NCI-H345 (cell line): Measurements from ENCODE around the gene IQGAP3.

Source experiments
- DNase-seq: peaks from one replicate; lab custom pipeline; 2025; lab: John Stamatoyannopoulos, UW

IQGAP3 gene

DNA sequence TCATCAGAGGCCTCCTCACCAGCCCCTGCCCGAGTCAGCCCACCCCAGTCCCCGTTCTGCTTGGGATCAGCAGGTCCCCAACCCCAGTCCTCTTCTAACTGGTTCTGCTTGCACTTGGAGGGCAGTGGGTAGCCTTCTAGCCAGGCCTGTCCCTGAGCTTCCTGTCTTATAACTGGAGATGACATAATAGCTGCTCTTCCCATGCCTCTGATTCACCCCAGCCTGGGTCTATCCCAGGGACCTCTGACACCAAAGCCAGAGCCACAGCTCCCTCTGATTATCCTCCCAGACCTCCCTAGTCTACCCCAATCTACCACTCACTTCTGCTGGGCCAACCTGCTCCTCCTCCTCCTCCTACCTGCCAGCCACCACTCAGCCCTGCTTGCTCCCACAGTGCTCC, 31.4 kb downstream of the IQGAP3 start:
- no peak for DNase-seq

DNA sequence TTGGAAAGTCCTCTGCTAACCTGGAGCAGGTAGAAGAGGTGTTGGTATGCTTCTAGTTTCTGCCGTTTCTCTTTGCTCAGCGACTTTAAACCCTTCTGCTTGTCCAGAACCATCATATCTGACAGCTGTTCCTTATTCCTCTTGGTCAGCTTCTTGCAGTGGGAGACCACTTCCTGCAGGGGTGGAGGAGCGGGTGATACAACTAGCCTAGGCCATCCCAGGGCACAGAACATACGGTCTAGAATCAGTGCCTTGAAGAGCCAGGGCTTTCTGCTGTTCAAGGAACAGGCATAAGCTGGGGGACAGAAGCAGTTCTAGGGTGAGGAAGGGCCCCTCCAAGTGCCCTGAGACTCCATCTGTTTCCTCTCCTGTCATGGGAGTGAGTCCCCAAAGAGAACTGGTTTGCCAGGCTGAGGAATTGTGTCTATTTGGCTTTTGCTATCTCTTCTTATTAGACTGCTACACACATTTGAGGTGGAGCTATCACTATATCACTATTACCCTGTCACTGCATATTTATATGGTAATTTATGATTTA, 32.5 kb downstream of the IQGAP3 start:
- DNase-seq, result no peak

DNA sequence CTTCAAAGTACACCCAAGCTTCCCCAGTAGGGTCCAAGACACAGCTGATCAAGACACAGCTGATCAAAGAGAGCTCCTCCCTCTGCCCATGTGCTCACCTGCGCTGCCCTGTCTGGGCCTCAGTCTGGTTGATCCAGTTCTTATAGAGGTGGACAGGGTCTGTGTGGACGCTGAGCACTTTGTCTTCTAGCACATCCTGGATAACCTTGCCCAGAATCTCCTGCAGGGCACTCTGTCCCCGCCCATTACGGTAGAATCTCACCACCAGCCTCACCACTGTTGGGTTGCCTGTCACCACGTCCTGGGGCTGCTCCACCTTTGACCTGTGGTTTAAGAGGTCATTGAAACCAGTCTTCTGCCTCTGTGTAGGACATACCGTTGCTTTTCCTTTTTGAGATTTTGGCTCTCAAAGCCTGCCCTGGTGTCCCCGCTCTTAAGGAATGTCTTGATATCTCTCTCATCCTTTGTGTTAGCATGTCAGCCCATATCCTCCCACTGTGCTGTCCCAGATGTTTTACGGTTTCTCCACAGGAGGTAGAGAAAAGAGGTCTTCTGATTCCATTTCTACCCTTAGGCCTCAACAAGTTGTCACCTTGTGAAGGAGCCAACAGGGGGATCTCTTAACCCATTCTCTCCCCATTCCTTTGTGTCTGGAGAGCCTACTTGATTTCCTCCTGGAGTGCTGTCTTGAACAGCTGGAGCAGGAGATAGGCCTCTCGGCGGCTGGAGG, 33.5 kb downstream of the IQGAP3 start:
- no peak for DNase-seq

DNA sequence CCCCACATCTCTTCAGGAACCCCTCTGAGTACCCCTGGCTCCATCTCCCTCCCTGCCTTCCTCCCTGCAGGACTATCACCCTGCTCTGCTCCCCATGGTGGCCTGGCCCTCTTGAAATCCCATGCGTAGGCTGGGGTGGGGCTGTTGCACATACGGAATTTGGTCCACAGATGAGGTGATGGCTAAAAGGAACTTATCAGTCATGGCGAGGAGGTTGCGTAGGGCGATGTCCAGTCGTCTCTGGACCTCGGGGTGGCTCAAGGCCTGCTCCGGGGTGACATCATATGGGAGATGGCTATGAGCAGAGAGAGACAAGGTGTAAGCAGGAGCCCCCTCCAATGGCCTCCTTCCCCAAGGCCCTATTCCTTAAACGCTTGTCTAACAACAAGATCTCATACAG, 35.3 kb downstream of the IQGAP3 start:
- DNase-seq, result no peak

DNA sequence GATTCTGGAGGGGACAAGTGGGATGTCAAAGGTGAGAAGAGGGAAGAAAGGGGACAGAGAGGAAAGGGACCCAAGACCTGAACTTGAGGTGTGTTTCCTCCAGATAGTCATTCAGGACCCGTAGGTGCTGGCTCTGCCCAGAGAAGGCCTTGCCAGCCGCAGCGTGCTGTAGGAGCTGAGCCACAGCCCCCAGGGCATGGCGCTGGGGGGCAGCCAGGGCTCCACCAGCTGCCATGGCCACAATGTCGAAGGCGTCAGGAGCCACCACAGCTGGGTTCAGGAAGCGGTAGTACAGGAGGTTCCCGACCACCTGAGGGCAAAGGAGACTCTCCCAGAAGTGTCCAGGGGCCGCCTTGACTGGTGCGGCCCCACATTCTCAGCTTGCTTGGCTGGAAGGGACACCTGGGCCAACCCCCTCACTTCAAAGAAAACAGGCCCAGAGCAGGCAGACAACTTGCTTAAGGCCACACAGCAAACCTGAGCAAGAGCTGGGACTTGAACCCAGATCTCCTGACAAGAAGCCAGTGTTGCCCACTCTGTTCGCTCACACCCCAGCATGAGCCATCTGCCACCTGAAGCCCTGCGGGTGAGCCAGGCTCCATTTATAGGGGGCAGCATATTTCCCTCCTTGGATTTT, 37.8 kb downstream of the IQGAP3 start:
- DNase-seq, result no peak

DNA sequence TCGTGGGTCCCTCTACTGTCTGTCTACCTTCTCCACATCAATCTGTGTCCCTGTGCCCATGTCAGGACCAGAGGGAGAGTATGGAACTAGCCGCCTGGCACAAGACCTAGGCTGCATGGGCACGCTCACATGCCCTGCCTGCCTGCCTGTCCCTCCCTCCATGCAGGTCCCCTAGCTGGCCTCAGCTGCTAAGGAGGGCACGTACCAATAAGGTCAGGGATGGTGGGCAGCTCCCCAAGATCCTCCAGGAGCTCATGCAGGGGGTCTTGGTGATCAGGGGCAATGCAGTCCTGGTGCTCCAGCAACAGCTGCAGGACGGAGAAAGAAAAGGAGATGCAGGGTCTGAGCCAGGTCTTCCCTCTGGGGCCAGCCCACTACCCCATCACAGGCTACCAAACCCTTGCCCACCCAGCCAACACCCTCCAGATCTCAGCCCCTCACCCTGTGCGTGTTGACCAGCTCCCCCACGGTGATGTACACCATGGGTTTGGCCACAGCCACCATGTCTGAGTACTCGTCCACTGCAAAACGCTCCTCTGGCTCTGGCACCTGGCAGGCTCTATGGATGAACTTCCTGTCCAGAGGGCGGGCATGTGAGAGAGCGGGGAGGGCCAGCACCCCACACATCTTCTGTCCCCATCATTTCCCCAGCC, 38.7 kb downstream of the IQGAP3 start:
- no peak for DNase-seq

DNA sequence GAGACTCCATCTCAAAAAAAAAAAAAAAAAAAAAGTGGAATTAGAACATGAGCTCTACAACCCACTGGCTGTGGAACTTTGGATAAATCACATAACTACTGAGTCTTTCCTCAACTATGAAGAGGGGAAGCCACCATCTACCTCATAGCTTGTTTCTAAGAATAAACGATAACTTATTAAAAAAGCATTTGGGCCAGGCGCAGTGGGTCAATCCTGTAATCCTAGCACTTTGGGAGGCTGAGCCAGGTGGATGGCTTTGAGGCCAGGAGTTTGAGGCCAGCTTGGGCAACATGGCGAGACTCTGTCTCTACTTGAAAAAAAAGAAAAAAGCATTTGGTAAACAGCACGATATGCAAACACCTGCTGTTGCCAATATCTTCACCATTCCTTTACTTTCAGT, 40.0 kb downstream of the IQGAP3 start:
- no peak for DNase-seq

DNA sequence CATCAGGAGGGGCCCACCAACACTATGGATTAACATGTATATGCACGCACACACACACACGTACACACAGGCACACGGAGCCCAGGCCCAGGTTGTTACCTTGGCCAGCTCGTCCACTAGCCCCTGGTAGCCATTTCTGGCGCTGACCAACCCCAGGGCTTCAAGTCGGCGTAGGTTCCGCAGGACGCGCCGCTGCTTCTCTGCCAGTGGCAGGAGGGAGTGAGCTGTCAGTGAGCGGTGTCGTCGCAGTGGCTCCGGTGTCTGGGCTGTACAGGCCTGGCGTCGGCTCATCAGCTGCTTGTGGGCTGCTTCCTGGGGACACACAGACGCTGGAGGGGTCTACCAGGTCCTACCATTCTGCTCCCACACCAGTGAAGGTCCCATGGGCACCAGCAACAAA, 42.4 kb downstream of the IQGAP3 start:
- DNase-seq, result no peak

DNA sequence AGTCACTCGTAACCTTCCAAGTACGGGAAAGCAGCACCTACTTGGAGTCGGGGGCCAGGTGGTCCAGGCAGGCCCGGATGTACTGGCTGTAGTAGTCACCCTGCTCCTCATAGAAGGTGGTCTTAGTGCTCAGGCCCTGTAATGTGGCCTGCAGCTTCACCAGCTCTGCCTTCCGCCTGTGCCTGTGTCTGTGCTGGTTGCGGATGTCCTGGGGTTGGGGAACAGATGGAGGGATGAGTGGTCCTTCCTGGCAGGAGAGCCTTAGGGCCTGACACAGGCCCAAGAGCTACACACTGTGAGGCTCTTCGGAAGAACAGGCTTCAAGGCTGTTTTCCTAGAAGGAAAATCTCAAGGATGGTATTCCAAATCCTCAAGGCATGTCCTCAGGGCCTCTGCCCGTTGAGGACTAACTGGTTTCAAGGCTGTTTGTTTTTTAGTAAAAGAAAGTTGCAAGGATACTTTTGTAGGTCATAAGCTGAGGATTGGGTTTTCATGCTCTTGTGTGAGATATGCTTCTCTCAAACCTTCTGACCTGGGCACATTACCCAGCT, 43.4 kb downstream of the IQGAP3 start:
- no peak for DNase-seq

DNA sequence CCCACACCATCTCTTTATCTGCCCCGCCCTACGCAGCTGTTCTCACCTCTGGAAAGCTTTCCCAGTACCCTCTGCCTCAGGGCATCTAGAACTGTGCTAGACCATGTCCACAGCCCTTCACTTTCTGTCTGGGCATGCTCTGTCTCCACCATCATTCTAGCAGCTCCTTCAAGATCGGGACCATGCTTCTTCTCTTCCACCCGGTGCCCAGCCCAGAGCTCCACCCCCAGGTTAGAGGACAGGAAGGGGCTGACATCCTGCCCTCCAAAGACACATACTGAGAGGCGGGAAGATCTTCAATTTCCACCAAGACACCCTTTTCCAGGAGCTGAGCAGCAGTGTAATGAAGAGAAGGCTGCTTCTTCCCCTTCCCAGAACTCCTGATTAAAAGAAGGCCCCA, 44.1 kb downstream of the IQGAP3 start:
- DNase-seq, result no peak

DNA sequence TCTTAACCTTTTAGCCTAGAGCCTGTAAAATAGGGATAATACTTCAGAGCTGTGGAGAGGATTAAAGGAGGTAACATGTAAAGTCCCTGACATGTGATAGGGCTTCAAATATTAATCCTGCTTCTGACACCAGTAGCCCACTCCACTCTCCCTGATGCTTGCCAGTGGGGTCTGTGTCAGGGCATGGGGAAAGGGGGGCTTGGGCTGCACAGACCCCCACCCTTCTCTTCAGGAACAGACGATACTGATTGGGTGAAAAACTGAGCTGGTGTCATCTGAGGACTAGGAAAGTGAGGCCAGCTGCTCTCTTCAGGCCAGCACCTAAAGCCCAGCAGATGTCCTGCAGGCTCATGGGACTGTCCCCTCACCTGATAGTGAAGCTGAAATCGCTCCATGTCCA, 44.8 kb downstream of the IQGAP3 start:
- no peak for DNase-seq

DNA sequence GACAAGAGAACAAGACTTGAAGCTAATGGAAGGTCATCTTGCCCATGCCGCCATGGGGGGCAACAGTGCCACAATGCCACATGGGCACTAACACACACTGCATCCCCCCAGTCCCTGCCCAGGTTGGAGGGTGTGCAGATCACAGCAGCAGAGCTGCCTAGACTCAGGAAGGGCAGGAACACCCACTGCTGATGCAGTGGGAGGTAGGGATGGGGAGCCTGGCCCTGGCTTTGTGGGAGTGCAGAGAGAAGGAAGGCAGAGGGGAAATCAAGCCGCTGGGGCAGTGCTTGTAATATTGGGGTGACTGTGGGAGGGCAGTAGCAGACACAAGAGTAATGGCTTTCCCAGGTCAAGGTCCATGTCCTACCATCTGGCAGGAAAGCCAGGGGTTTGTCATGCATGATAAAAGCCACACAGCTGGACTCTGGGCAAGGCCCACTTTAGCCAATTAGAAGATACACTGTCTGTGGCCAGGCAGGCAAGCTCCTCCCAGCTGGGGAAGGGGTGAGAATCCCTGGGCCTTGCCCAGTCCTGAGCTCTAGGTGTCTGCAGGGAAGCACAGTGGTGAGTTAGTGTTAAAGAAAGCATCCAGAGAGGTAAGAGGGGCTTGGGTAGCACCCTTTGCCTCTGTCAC, 46.4 kb downstream of the IQGAP3 start:
- DNase-seq, result no peak

DNA sequence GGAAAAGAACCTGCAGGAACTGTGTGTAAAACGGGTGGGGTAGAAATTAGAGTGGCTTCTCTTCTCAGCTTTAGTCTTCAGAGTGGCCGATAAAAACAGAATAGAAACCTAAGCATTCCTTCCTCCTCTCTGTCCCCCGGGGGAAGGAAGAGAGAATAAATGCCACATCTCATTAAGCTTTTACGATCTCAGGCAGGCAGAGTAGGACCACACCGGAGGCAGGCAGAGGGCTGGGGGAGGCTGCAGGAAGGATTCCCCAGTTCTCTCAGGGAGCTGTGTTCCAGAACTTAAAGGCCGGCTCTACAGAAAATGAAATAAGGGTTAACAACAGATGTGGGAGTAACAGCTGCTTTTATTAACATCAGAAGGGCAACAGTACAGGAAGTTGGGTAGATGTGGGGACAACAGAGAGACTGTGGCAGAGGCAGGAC, 47.3 kb downstream of the IQGAP3 start:
- no peak for DNase-seq

DNA sequence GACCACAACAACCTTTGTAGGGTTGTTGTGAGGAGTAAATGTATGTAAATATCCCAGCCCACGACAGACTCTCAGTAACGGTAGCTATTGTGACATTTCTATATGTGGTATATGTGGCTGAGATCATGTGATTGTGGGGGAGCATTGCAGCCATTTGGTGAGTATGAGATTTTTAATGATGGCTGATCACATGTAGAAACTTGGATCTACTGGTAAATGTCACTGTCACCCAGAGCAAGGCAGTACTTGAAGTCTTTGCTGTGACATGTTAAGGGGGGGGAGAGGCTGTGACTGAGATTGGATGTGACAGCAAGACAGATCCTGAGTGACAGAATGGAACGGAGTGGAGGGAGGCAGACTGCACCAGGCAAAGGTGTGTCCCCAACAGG, 47.9 kb downstream of the IQGAP3 start:
- DNase-seq, result no peak

DNA sequence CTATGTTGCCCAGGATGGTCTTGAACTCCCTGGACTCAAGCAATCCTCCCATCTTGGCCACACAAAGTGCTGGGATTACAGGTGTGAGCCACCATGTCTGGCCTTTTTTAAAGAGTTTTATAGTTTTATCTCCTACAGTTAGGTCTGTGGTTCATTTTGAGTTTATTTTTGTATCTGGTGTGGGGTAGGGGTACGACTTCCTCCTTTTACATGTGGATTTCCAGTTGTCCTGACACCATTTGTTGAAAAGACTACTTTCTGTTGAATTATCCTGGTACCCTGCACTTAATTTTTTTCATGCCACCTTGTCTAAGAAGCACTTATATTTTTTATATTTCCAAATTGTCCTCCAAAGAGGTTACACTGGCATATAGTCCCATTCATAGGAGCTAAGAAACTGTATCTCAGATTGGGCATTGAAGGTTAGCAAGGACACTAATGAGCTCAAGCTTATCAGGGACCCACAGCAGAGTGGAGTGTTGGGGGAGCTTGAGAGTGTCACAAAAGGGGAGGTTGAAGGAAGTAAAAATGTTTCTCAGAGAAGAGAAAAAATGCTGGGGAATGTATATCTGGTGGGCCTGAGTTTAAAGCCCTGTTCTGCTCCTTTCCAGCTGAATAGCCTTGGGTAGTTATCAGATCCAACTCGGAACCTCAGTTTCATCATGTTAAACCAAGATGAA, 48.4 kb downstream of the IQGAP3 start:
- DNase-seq, result no peak

DNA sequence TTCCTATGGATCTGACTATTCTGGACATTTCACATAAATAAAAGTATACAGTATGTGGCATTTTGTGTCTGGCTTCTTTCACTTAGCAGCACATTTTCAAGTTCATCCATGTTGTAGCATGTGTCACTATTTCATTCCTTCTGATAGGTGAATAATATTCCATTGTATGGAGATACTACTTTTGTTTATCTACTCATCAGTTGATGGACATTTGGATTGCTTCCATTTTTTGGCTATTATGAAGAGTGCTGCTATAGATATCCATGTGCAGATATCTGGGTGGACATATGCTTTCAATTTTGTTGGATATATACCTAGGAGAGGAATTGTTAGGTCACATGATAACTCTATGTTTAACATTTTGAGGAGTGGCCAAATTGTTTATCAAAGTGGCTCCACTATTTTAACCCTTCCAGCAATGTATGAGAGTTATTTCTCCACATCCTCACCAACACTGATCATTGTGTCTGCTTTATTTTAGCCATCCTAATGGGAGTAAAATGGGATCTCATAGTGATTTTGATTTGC, 49.9 kb downstream of the IQGAP3 start:
- DNase-seq, result no peak

DNA sequence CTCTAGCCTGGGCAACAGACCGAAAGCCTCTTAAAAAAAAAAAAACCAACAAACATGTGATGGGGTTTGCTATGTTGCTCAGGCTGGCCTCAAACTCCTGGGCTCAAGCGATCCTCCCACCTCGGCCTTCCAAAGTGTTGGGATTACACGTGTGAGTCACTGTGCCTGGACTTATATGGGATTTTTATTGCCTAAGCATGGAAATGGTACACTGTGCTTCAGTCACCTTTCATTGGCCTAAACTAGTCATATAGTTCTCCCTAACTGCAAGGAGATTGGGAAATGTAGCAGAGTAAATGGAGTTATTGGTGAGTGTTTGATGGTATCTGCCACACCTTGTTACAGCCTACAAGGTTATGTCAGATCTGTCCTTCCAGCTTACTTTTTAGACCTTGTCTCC, 54.6 kb downstream of the IQGAP3 start:
- DNase-seq, result no peak

DNA sequence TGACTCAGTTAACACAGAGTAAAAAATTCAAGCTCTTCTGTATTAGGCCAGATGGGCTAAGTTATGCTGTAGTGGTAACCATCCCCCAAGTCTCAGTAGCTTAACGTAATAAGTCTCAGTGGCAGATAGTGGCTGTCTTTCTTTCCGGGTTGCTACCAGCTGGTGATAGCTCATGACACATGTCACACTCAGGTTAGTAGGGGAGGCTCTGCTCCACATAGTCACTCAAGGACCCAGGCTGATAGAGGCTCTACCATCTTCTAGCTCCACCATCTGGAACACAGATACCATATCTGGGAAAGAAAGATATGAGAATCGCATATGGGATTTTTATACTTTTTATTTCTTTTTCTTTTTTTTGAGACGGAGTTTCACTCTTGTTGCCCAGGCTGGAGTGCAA, 55.5 kb downstream of the IQGAP3 start:
- DNase-seq, result no peak

DNA sequence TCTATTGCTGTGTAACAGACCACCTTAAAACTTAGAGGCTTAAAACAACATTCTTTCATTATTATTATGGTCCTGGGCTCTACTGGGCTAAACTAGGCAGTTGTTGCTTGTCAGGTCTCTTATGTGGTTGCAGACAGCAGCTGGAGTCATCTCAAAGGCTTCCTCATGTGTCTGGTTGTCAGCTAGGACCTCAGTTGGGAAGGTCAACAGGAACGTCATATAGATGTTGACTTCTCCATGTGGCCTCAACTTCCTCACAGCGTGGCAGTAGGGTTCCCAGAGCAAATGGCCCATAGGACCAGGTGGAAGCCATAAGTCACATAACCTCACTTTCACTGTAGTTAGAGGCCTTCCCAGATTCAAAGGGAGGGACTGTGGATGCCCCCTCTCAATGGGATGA, 56.4 kb downstream of the IQGAP3 start:
- no peak for DNase-seq

DNA sequence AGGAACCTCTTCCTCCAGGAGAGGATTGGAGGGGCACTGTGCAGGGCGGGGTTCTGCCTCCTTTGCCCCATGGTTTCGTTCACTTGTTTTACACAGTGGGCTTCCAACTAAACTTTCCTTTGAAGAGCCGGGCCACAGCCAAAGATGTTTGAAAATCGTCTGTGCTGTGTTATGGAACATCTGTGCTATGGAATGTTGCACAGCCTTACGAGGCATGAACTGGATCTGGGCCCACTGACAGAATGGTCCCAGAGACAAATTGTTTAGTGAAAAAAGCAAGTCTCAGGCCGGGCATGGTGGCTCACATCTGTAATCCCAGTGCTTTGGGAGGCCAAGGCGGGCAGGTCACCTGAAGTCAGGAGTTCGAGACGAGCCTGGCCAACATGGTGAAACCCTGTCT, 59.2 kb downstream of the IQGAP3 start:
- no peak for DNase-seq

DNA sequence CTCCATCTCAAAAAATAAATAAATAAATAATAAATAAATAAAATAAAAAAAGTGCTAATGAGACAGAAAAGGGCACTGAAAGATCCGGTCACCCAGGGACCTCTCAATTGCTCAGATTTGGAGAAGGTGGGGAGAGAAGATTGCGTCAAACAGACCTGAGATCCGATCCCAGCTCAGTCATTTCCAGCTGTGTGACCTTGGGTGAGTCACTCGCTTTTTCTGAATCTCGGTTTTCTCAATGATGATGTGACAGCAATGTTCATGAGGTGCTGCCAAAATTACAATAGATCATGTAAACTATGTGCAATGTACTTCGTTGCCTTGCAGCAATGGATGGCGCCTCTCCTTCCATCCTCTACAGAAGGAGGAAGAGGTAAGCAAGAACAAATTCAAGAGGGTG, 60.7 kb downstream of the IQGAP3 start:
- no peak for DNase-seq

DNA sequence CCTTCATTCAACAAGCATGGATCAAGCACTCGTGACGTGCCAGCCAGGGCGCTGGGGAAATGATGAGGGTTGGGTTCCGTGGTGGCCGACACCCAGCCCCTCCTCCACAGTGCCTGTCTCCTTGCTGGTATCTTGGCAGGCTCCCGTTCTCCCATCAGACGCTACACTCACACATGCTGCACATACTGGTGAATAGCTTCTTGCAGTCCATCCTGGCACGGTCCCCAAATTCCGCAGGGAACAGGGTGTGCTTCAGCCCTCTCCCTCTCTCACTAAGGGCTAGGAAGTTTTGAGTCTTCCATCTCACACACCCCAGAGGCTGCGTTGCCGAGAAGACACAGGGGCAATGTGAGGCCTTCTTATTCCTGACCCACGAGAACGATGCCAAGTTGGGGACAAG, 61.7 kb downstream of the IQGAP3 start:
- DNase-seq, result no peak
